ENCODE data around the gene DUSP19.

DUSP19 gene

GRCh38 chr2:183123959-183124221, 45.3 kb downstream of the DUSP19 start:
- Histone ChIP-seq H3K27ac (peak overlapping the region; percentile 65), H3K36me3 (no peaks in the 10 kb centered on the region), H3K27me3 (peaks cover 10% of the 10 kb centered on the region), H3K4me3 (ENCODE audit: low read depth in 1 of 2, low read length in 1 of 2) (peak overlapping the region; percentile 76 to 87), H3K4me1 (ENCODE audit: control insufficient read depth in 1 of 2, insufficient read depth in 1 of 2, low read depth in 1 of 2, low read length in 1 of 2) (peaks cover 17 to 18% of the 10 kb centered on the region in 2 experiments), H3K9me3 (no peaks in the 10 kb centered on the region)
- TF ChIP-seq CTCF (IDR thresholded peaks at IDR 0.05), result no peak

DNA sequence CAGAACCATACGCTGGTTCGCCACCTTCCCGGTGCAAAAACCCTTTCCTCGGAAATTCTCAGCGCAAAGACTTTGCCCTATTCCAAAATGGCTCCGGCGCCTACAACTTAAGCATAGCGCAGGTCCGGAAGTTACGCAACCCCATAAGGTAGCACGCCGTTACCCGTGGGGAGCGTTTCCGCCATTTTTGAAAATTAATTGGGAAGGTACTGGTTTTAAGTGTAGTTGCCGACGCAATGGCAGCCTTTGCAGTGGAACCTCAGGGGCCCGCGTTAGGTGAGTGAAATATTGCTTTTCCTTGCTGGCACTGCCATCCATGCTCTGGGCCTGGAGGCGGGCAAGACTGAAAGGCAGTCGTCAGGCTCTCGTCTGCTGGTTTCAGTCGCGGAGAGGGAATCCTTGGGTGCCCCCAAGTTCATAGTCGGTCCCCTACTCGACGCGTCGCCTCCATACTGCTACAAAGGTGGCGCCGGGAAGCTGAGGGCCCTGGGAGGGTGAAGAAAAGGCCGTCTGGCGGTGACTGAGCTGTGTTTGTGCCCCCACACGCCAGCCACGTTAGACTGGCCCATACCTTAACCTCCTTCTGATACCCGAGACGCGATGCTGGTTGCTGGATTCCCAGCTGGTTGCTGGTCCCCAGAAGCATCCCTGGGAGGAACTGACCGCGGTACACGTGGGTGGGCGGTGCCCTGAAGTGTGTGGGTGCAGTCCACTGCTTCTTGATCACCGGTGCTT, 45.8 kb downstream of the DUSP19 start, which contains the start of gene NUP35:
NUP35 (plus strand) TSS at position 222 of the 735 bp plus-strand sequence; CDS start at position 237, 15 bp downstream.
- TF ChIP-seq CTCF (IDR thresholded peaks at IDR 0.05), result no peak
- Histone ChIP-seq H3K27ac (peak within 1 kb of the TSS; percentile 65), H3K4me1 (ENCODE audit: control insufficient read depth in 1 of 2, insufficient read depth in 1 of 2, low read depth in 1 of 2, low read length in 1 of 2) (peaks cover 17 to 18% of the 10 kb centered on the region in 2 experiments), H3K27me3 (peaks cover 10% of the 10 kb centered on the region), H3K4me3 (ENCODE audit: low read depth in 1 of 2, low read length in 1 of 2) (peak within 1 kb of the TSS; percentile 76 to 87), H3K9me3 (no peaks in the 10 kb centered on the region), H3K36me3 (no peaks in the 10 kb centered on the region)

DNA sequence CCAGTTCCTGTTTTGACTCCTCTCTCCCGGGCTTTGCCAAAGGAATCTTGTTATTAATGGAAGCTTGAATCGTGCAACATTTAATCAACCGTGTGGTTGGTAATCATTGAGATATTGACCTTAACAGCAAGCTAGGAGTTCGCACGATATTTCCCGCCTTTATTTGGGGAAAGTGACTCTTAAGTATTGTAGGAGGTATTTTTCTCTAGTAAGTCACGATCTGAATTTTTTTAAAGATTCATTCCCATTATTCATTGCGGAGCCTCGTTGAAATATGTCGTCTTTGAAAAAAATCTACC, 46.4 kb downstream of the DUSP19 start:
- Histone ChIP-seq H3K27ac (peak overlapping the region; percentile 65), H3K9me3 (no peaks in the 10 kb centered on the region)

GRCh38 chr2:183125659-183126341, 47.3 kb downstream of the DUSP19 start:
- Histone ChIP-seq H3K9me3 (no peaks in the 10 kb centered on the region), H3K4me1 (ENCODE audit: control insufficient read depth in 1 of 2, insufficient read depth in 1 of 2, low read depth in 1 of 2, low read length in 1 of 2) (peaks cover 17 to 18% of the 10 kb centered on the region in 2 experiments), H3K36me3 (no peaks in the 10 kb centered on the region), H3K4me3 (ENCODE audit: low read depth in 1 of 2, low read length in 1 of 2) (no peak overlapping the region), H3K27ac (no peak overlapping the region), H3K27me3 (peaks cover 10% of the 10 kb centered on the region)
- TF ChIP-seq CTCF (IDR thresholded peaks at IDR 0.05), result no peak

More for the DNA sequence above, 46.4 kb downstream of the DUSP19 start:
- TF ChIP-seq CTCF (IDR thresholded peaks at IDR 0.05), result no peak
- Histone ChIP-seq H3K36me3 (no peaks in the 10 kb centered on the region), H3K27me3 (peaks cover 10% of the 10 kb centered on the region), H3K4me1 (ENCODE audit: control insufficient read depth in 1 of 2, insufficient read depth in 1 of 2, low read depth in 1 of 2, low read length in 1 of 2) (peaks cover 17 to 18% of the 10 kb centered on the region in 2 experiments), H3K4me3 (ENCODE audit: low read depth in 1 of 2, low read length in 1 of 2) (peak overlapping the region; percentile 76 to 87)

GRCh38 chr2:183126635-183127034, 48.1 kb downstream of the DUSP19 start:
- TF ChIP-seq CTCF (IDR thresholded peaks at IDR 0.05), result no peak
- Histone ChIP-seq H3K4me1 (ENCODE audit: control insufficient read depth in 1 of 2, insufficient read depth in 1 of 2, low read depth in 1 of 2, low read length in 1 of 2) (peaks cover 17 to 18% of the 10 kb centered on the region in 2 experiments), H3K36me3 (no peaks in the 10 kb centered on the region), H3K27me3 (peaks cover 10% of the 10 kb centered on the region), H3K27ac (no peak overlapping the region), H3K4me3 (ENCODE audit: low read depth in 1 of 2, low read length in 1 of 2) (no peak overlapping the region), H3K9me3 (no peaks in the 10 kb centered on the region)
